Ascending aorta (tissue), 2 donors: ENCODE data around the gene TTYH3. TPM values are rescaled to one million over a fixed set of nuclear protein-coding genes. Genes with fewer than 3 reads are reported as not detected.
"Not testable (repeated sequence)": the region's sequence is repeated elsewhere in the genome, so short reads cannot be mapped to it uniquely, and the experiment has no call there.

ENCODE experiments used
- DNase-seq, 2 donors: peaks; one replicate each; pipeline ENCODE4 v3.0.0-alpha.2; 2019; ENCODE audit warnings: low spot score in 2 of 2
- H3K27ac ChIP-seq, 2 donors: fragments of 200-600 bp; sonication (generic); one replicate each; pipeline ENCODE4 v1.5.1; 2016 to 2017; ENCODE audit warnings: mild to moderate bottlenecking in 1 of 2
- H3K27me3 ChIP-seq: fragments of 200-600 bp; sonication (generic); one replicate; pipeline ENCODE4 v1.5.1; 2017
- H3K36me3 ChIP-seq, 2 donors: fragments of 200-600 bp; sonication (generic); one replicate each; pipeline ENCODE4 v1.5.1; 2016
- H3K4me1 ChIP-seq, 2 donors: fragments of 200-600 bp; sonication (generic); one replicate each; pipeline ENCODE4 v1.5.1; 2016 to 2017; ENCODE audit warnings: mild to moderate bottlenecking in 1 of 2
- H3K4me3 ChIP-seq, 2 donors: fragments of 200-600 bp; sonication (generic); one replicate each; pipeline ENCODE4 v1.5.1; 2016 to 2017; ENCODE audit warnings: mild to moderate bottlenecking in 1 of 2
- H3K9me3 ChIP-seq, 2 donors: fragments of 200-600 bp; sonication (generic); one replicate each; pipeline ENCODE4 v1.5.1; 2016
- intact Hi-C: fragments of 100-400 bp; cut with DNase I; formaldehyde crosslinking; loops from one replicate; pipeline ENCODE4 v1.15.1; 2023
- total RNA-seq: library from RNA; depleted of rRNA; stranded (reverse); fragments of >200 nt; gene quantifications from one replicate; pipeline ENCODE4 v1.1.0, GENCODE V29; 2016
- TF ChIP-seq, protein P1 (sequence below), 3 experiments: fragments of 200-600 bp in 2 of 3; fragments of 450-650 bp in 1 of 3; sonication (generic) in 2 of 3; IDR thresholded peaks; one replicate each; pipeline ENCODE4 v1.5.1; 2016 to 2019; ENCODE audit warnings: antibody characterized with exemption in 3 of 3, mild to moderate bottlenecking in 1 of 3, moderate library complexity in 1 of 3

The TTYH3 gene
- total RNA-seq, 1 donor from 2014 or later = 70.5 TPM

DNA sequence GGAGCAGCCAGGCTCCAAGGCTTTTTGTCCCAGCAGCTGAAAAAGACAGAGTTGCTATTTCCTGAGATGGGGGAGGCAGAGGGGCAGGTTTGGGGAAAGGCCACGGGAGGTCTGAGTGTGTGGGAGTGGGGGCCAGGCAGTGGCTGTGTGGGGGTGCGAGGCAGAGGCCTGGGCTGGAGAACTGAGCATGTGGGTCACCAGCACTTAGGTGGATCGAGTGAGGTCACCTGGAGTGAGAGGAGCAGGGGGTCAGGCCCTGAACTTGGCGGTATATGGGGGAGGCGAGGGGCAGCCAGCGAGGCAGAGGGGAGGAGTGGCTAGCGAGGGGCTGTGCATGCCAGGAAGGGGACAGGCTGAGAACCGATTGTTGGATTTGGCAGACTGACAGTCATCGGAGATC lies 44.7 kb upstream of the TTYH3 start:
- Histone ChIP-seq H3K4me3 (no peak overlapping the region), H3K9me3 (no peaks in the 10 kb centered on the region), H3K27me3 (no peaks in the 10 kb centered on the region), H3K4me1 (no peaks in the 10 kb centered on the region), H3K36me3 (peaks cover 15 to 44% of the 10 kb centered on the region in 2 donors), H3K27ac (no peak overlapping the region)
- DNase-seq = no peak
- TF ChIP-seq, protein P1, sequence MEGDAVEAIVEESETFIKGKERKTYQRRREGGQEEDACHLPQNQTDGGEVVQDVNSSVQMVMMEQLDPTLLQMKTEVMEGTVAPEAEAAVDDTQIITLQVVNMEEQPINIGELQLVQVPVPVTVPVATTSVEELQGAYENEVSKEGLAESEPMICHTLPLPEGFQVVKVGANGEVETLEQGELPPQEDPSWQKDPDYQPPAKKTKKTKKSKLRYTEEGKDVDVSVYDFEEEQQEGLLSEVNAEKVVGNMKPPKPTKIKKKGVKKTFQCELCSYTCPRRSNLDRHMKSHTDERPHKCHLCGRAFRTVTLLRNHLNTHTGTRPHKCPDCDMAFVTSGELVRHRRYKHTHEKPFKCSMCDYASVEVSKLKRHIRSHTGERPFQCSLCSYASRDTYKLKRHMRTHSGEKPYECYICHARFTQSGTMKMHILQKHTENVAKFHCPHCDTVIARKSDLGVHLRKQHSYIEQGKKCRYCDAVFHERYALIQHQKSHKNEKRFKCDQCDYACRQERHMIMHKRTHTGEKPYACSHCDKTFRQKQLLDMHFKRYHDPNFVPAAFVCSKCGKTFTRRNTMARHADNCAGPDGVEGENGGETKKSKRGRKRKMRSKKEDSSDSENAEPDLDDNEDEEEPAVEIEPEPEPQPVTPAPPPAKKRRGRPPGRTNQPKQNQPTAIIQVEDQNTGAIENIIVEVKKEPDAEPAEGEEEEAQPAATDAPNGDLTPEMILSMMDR (IDR thresholded peaks at IDR 0.05) = no peak
- intact Hi-C loops = no loop called here

DNA sequence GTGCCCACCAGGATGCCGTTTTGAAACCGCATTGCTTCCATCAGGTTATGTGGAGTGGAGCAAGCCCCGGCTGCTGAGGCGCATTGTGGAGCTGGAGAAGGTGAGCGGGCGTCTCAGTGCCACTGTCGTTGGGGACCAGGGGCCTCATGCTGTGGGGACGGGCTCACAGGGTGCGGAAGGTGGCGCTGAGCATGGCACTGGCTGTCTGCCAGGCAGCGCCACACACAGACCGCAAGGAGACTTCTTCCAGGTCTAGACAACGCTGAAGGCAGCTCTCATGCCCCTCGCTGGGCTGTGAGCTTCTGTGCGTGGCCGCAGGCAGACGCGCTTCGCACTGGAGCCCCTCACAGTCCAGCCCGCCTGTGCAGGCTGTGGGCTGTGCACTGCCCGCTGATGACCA lies 44.0 kb upstream of the TTYH3 start:
- Histone ChIP-seq H3K9me3 (no peaks in the 10 kb centered on the region), H3K27me3 (no peaks in the 10 kb centered on the region), H3K27ac (no peak overlapping the region), H3K36me3 (peaks cover 20 to 51% of the 10 kb centered on the region in 2 donors), H3K4me3 (no peak overlapping the region), H3K4me1 (no peaks in the 10 kb centered on the region)
- TF ChIP-seq, protein P1 (IDR thresholded peaks at IDR 0.05) = no peak
- DNase-seq = no peak
- intact Hi-C loops = no loop called here

DNA sequence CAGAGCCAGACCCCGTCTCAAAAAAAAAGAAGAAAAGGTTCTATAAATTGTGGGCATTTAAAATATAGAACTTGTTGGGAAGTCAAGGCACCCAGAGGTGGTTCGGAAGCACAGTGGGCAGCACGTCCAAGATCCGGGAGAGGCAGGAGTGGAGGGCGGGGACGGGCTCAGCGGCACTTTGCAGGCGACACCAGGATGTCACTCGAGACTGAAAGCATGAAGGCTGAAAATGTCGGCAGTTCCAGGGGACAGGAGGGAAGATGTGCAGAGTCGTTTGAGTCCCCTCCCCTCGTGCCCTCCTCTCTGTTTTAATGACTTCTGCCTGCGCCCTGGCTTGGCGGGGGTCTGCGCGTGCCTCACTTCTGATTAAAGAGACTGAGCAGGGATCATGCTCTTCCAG lies 42.4 kb upstream of the TTYH3 start:
- no peaks in the 10 kb centered on the region for H3K9me3 ChIP-seq
- peaks cover 22 to 57% of the 10 kb centered on the region in 2 donors for H3K36me3 ChIP-seq
- no peak for DNase-seq
- intact Hi-C loops = no loop called here
- H3K4me1 ChIP-seq = no peaks in the 10 kb centered on the region
- no peak overlapping the region for H3K4me3 ChIP-seq
- H3K27ac ChIP-seq = no peak overlapping the region
- TF ChIP-seq, protein P1 (IDR thresholded peaks at IDR 0.05) = no peak
- H3K27me3 ChIP-seq = no peaks in the 10 kb centered on the region

DNA sequence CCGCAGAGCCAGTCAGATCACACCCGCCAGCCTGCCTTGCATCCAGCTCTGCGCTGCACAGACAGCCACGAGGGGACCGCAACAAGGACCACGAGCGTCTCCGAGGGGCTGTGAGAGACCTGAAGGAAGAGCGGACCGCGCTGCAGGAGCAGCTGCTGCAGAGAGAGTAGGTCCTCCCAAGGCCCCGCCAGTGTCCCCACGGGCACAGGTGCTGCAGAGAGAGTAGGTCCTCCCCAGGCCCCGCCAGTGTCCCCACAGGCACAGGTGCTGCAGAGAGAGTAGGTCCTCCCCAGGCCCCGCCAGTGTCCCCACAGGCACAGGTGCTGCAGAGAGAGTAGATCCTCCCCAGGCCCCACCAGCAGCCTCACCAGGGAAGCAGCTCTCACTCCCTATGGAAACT lies 41.8 kb upstream of the TTYH3 start:
- H3K4me1 ChIP-seq, H3K4me3 ChIP-seq, H3K27ac ChIP-seq, intact Hi-C loops, H3K27me3 ChIP-seq, DNase-seq, H3K9me3 ChIP-seq: not testable (repeated sequence)
- H3K36me3 ChIP-seq = peaks cover 21 to 57% of the 10 kb centered on the region in 2 donors

DNA sequence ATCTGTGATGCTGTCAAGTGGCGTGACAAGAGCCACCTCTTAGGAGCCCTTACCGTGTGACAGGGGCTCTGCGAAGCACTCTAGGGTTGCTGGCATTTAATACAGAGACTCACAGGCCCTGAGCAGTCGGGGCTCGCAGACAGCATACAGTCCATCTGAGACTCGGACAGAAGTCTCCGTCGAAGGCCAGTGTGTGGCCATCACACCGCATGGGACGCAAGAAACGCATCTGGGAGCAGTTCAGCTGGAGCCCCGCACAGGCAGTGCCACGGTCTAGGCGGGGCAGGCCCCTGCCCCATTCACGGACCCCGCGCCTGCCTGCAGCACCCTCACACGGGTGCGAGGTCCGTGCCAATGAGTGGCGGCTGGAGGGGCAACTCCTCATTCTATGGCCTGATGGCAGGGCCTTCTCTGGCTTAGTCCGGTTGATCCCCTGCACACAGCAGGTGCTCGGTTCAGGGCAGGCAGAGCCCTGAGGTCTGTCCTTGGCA lies 39.4 kb upstream of the TTYH3 start:
- Histone ChIP-seq H3K4me3 (no peak overlapping the region), H3K27ac (no peak overlapping the region), H3K4me1 (no peaks in the 10 kb centered on the region), H3K9me3 (no peaks in the 10 kb centered on the region), H3K36me3 (peaks cover 26 to 49% of the 10 kb centered on the region in 2 donors), H3K27me3 (no peaks in the 10 kb centered on the region)
- TF ChIP-seq, protein P1 (IDR thresholded peaks at IDR 0.05) = no peak
- DNase-seq = no peak
- intact Hi-C loops = no loop called here

DNA sequence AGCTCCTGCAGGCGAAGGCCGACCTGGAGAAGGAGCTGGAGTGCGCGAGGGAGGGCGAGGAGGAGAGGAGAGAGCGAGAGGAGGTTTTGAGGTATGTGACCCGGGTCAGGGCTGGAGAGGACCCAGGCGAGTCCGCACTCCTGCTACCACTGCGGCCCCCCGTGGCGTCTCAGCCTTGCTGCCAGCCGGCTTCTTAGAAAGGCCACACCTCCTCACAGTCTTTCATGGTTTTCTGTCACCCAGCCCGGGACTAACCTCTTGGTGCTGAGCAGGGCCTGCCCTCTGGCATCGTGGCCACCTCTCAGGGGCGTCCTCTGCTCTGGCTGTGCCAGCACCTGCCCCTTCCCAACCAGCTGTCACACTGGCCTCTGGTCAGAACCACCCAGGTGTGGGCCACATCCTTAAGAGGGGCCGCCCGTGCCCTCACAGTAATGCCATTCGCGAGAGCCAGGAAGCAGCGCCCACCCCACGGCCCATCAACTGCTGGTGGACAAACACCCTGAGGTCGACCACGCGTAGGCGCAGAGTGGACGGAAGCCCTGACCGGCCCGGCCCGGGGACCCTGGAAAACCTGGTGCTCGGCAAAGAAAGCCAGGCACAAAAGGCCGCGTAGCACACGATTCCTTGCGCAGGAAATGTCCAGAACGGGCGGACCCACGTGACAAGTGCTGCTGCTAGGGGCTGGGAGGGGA lies 38.6 kb upstream of the TTYH3 start:
- Histone ChIP-seq H3K4me3 (no peak overlapping the region), H3K36me3 (peaks cover 22 to 43% of the 10 kb centered on the region in 2 donors), H3K4me1 (no peaks in the 10 kb centered on the region), H3K27ac (no peak overlapping the region), H3K27me3 (no peaks in the 10 kb centered on the region), H3K9me3 (no peaks in the 10 kb centered on the region)
- intact Hi-C loops = no loop called here
- DNase-seq = no peak
- TF ChIP-seq, protein P1 (IDR thresholded peaks at IDR 0.05) = no peak
